GM10248 (cell line): Measurements from ENCODE around the gene ARHGAP26.

ENCODE experiments used
- CTCF ChIA-PET: fragments of 300-600 bp; sonication (Branson Sonifier 250); formaldehyde crosslinking; extraction: SDS; loops from one replicate; lab custom pipeline; 2021; ENCODE audit warnings: antibody characterized with exemption; lab: Yijun Ruan, JAX
- POLR2A ChIA-PET: fragments of 350-650 bp; sonication (Branson Sonifier 250); formaldehyde crosslinking; extraction: SDS; loops from one replicate; lab custom pipeline; 2020; ENCODE audit warnings: antibody characterized with exemption; lab: Yijun Ruan, JAX
- DNase-seq: peaks from one replicate; pipeline ENCODE4 v3.0.0; 2012; ENCODE audit errors: extremely low spot score
- TF ChIP-seq, protein P1 (sequence below): IDR thresholded peaks from 2 replicates; pipeline ENCODE4 v1.5.1; 2012; ENCODE audit warnings: mild to moderate bottlenecking, low read depth; ENCODE audit errors: extremely low read depth, missing control alignments, control extremely low read depth

Gene ARHGAP26

DNA sequence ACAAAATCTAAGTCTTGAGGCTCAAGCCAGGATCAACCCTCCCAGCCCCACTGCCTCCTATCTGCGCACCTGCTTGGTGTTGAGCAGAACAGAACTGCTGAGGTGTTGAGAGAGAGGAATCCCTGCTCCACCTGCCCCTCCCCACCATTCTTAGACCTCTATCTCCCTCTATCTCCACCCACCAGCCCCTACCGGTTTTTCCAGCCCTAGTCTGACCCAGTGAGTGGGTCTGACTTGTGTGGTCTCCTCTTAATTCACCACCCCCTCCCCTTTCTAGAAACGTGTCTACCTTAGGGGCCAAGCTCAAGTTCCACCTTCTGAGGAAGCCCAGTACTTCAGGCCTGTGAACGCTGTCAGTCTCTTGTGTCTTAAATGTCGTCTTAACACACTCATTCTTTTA, 93.7 kb downstream of the ARHGAP26 start:
- no peak for DNase-seq
- CTCF ChIA-PET = interaction anchor here (1.0 to 3.4 kb wide), 5 partner anchors 17 to 151 kb away, joined by 3 to 17 read pairs (median 6); no protein-coding TSS in a partner anchor
- TF ChIP-seq, protein P1, sequence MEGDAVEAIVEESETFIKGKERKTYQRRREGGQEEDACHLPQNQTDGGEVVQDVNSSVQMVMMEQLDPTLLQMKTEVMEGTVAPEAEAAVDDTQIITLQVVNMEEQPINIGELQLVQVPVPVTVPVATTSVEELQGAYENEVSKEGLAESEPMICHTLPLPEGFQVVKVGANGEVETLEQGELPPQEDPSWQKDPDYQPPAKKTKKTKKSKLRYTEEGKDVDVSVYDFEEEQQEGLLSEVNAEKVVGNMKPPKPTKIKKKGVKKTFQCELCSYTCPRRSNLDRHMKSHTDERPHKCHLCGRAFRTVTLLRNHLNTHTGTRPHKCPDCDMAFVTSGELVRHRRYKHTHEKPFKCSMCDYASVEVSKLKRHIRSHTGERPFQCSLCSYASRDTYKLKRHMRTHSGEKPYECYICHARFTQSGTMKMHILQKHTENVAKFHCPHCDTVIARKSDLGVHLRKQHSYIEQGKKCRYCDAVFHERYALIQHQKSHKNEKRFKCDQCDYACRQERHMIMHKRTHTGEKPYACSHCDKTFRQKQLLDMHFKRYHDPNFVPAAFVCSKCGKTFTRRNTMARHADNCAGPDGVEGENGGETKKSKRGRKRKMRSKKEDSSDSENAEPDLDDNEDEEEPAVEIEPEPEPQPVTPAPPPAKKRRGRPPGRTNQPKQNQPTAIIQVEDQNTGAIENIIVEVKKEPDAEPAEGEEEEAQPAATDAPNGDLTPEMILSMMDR = no peak
- POLR2A ChIA-PET = no interaction called here

DNA sequence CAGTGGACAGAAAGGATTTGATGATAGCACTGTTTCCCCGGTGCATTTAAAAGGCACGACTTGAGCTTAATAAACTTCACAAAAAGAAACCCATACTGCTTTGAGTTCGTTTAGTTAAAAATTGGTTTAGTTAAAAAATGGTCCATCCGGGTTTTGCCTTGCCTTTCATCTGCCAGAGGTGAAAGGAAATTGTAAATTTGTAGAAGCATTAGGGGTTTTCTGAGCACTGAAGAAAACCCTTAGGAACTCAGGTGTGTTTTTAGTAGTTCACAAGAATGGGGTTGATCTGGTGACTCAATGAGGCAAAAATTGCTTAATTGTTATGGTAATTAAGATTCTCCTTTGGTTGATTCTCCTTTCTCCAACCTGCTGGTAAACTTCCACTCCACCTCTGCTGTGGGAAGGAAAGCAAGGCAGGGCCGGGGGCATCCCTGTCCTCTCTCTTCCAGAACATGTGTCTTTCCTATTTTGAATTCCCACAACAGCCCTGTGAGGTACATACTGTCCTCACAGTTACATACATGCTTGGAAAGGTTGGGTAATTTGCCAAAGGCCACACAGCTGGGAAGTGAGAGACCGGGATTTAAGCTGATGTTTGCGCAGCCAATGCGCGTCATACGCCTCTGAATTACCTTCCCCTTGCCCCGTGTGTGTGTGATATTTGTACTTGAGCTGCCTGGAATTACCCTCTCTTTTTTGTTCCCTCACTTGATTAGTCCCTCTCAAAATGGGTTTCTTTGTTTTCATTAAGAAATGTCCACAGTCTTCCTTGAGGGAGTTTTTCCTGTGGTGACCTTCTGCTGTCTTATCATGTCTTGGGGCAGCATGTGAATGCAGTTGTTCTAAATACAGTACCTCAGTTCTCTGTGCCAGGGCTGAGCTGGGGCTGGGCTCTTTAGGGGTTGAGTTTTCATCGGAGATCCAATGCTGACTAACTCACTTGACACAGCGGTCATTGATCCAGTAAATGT, 94.4 kb downstream of the ARHGAP26 start:
- ChIA-PET CTCF (interaction anchor here (0.8 to 3.4 kb wide), 8 partner anchors 11 to 209 kb away, joined by 3 to 17 read pairs (median 4); no protein-coding TSS in a partner anchor), POLR2A (no interaction called here)
- TF ChIP-seq, protein P1 = no peak
- no peak for DNase-seq

DNA sequence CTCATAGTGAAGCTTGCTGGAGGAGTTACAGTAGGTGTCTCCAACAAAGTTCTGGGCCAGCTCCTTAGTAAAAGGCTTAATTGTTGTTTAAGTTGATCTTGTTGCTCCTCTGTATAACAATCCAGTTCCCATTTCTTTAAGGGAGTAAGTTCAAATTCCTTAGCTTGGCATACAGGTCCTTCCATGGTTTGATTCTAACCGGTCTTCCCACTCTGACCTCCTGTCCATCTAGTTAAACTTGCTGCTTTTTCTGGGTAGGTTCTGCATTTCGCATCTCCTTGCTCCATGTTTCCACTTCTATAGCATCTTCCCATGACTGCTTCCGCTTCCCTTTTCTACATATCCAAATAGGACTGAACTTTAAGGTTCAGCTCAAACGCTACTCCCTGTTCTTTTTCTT, 95.5 kb downstream of the ARHGAP26 start:
- ChIA-PET CTCF (interaction anchor here (0.6 to 3.4 kb wide), 7 partner anchors 12 to 964 kb away, joined by 3 to 17 read pairs (median 3); no protein-coding TSS in a partner anchor), POLR2A (no interaction called here)
- TF ChIP-seq, protein P1 = no peak
- no peak for DNase-seq

DNA sequence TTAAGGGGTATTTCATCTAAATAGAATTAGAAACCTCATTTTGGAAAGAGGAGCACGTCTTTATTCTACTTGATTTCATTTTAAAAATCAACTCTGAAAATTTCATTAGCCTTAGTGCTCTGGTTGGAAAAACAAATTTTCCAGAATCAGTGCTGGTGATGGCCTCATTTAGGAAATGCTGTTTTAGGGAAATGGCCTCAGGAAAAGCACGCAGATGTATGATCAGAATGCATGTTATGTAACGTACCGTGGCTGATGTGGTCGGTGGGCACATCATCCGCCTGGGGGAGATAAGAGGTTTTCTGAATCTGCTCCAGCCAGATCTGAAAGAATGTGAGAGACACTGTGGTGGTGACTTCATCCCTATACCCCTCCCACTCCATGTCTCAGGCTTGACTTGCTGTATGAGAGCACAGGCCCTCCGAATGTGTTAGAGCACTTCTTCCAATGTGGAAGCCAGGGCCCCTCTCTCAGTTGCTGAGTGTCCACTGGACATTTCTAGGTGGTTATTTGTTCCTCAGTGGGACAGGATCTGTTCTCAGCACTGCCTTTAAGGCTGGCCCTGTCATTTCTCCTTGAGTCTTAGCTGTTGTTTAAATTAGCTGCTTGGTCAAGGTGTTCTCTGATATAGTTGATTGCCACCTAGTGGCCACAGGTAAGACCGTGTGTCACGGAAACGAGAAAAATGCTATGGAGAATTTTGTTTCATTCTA, 96.5 kb downstream of the ARHGAP26 start:
- TF ChIP-seq, protein P1 = peak; percentile 74
- ChIA-PET POLR2A (no interaction called here), CTCF (interaction anchor here (0.6 to 6.2 kb wide), 18 partner anchors 8 to 1326 kb away, joined by 3 to 66 read pairs (median 6); no protein-coding TSS in a partner anchor)
- DNase-seq = peak; percentile 74

DNA sequence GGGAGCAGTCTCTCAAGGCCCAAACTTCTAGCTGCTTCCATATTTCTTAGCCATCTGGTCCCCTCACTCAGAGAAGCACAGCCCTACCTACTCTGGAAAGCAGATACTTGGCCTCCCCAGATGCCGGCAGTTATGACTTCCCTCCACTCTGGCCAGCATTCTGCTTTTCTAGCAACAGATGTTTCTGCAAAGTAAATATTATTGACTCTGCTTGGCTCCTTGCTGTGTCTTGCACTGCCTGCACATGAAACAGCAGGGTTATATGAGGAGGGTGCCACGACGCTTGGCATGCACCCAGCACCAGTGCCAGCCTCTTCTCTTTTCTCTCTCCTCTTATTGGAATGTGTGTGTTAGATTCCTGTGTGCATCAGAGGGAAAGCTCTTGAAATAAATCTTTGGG, 99.7 kb downstream of the ARHGAP26 start:
- TF ChIP-seq, protein P1 = no peak
- CTCF ChIA-PET = interaction anchor here (1.2 to 8.0 kb wide), 6 partner anchors 9 to 171 kb away, joined by 4 to 66 read pairs (median 22); no protein-coding TSS in a partner anchor
- POLR2A ChIA-PET = no interaction called here
- no peak for DNase-seq

DNA sequence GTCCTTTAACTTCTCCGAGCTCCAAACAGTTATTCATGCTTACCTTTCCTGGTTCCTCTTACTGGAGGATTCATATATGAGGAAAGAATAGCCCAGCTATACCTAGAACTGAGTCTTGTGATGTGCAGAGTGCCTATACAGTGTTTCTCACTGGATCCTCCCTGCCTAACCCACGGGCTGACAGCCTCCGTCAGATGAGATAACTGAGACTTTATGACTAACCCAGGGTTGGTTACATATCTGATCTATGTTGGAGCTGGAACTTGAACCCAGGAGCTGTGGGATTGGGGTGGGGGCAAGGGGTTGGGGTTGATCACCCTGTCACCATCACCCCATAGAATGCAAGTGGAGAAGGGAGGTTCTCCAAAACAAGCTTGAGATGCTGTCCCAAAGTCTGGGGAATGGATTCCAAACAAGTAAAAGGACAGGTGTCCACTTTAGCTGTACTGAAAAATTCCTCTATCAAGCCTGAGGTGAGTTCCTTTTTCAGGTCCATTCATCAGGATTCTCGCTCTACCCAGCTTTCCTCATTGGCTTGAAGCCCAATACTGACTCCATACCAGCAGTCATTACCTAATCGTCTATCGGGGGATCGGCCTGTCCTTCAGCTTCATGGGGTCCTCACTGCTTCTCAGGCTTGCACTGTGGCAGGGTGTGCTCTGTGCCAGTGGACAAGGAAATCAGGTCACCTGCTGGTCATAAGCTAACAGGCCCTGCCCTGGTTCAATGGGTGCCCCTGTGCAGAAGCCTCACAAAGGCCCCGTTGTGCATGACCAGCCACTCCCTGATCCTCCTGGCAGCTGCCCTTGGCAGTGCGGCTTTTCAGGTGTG, 100.6 kb downstream of the ARHGAP26 start:
- ChIA-PET POLR2A (no interaction called here), CTCF (interaction anchor here (0.8 to 8.0 kb wide), 8 partner anchors 10 to 172 kb away, joined by 3 to 66 read pairs (median 7); no protein-coding TSS in a partner anchor)
- DNase-seq = no peak
- TF ChIP-seq, protein P1 = no peak
